Common myeloid progenitor, CD34-positive (primary cell): ENCODE data around the gene NPAS2.

Source experiments
- CTCF ChIA-PET: fragments of 350-600 bp; sonication (Branson Sonifier 250); formaldehyde crosslinking; loops from one replicate; lab custom pipeline; 2021; ENCODE audit warnings: antibody characterized with exemption; lab: Charles Lee
- POLR2A ChIA-PET: fragments of 350-600 bp; sonication (Branson Sonifier 250); formaldehyde crosslinking; loops from one replicate; lab custom pipeline; 2021; ENCODE audit warnings: antibody characterized with exemption; lab: Charles Lee
- DNase-seq, 3 donors: peaks; one replicate each; pipeline versions ENCODE4 v3.0.0 to v3.0.0-alpha.2; 2013
- H3K27ac ChIP-seq, 2 experiments: 1 replicate in 1 of 2; 2 replicates in 1 of 2; pipeline ENCODE4 v1.7.0; 2013; ENCODE audit warnings: inconsistent platforms in 2 of 2, low read length in 2 of 2, mild to moderate bottlenecking in 2 of 2, low read depth in 1 of 2, moderate library complexity in 1 of 2; ENCODE audit not compliant: severe bottlenecking in 2 of 2, insufficient read depth in 1 of 2, poor library complexity in 1 of 2
- H3K27me3 ChIP-seq, 5 experiments: replicated peaks in 2 of 5; 1 replicate in 3 of 5; 2 replicates in 2 of 5; pipeline versions ENCODE4 v1.6.1 to v1.7.0; 2013; ENCODE audit warnings: low read length in 4 of 5, mild to moderate bottlenecking in 2 of 5, moderate library complexity in 2 of 5, inconsistent platforms in 1 of 5; ENCODE audit not compliant: insufficient read depth in 5 of 5, control insufficient read depth in 4 of 5
- H3K36me3 ChIP-seq, 4 experiments: 1 replicate in 2 of 4; 2 replicates in 2 of 4; pipeline versions ENCODE4 v1.6.1 to v1.7.0; 2013; ENCODE audit warnings: low read length in 3 of 4, control low read depth in 1 of 4, mild to moderate bottlenecking in 1 of 4; ENCODE audit not compliant: control insufficient read depth in 4 of 4, insufficient read depth in 4 of 4
- H3K4me1 ChIP-seq, 4 experiments: 1 replicate in 3 of 4; 2 replicates in 1 of 4; pipeline versions ENCODE4 v1.6.1 to v1.7.1; 2013; ENCODE audit warnings: low read length in 3 of 4, mild to moderate bottlenecking in 3 of 4, control low read depth in 1 of 4, inconsistent platforms in 1 of 4, moderate library complexity in 1 of 4; ENCODE audit not compliant: control insufficient read depth in 4 of 4, insufficient read depth in 4 of 4; ENCODE audit errors: control extremely low read depth in 1 of 4
- H3K4me3 ChIP-seq, 7 experiments: 1 replicate in 4 of 7; 2 replicates in 3 of 7; pipeline versions ENCODE4 v1.5.1 to v1.7.0; 2013; ENCODE audit warnings: mild to moderate bottlenecking in 7 of 7, low read length in 6 of 7, moderate library complexity in 6 of 7, inconsistent platforms in 2 of 7, low read depth in 2 of 7, control low read depth in 1 of 7; ENCODE audit not compliant: insufficient read depth in 4 of 7, control insufficient read depth in 1 of 7; ENCODE audit errors: extremely low read depth in 1 of 7
- H3K9me3 ChIP-seq, 5 experiments: 1 replicate in 4 of 5; 2 replicates in 1 of 5; pipeline versions ENCODE4 v1.6.1 to v1.7.1; 2013; ENCODE audit warnings: low read length in 4 of 5, mild to moderate bottlenecking in 2 of 5, inconsistent platforms in 1 of 5, low read depth in 1 of 5, moderate library complexity in 1 of 5; ENCODE audit not compliant: control insufficient read depth in 4 of 5, insufficient read depth in 2 of 5; ENCODE audit errors: control extremely low read depth in 1 of 5
- WGBS: methylation state at CpG from one replicate; pipeline ENCODE4 v1.1.5; 2013; ENCODE audit not compliant: insufficient coverage; 5-methylcytosine and 5-hydroxymethylcytosine counted together

NPAS2 gene

GRCh38 chr2:100880036-100880435, 60.1 kb downstream of the NPAS2 start:
- H3K4me3 ChIP-seq, result no peak overlapping the region
- CTCF ChIA-PET, result no interaction called here
- POLR2A ChIA-PET, result interaction anchor here (0.8 kb wide), 1 partner anchor 100 kb away, joined by 3 read pairs; no protein-coding TSS in a partner anchor
- no peaks in the 10 kb centered on the region for H3K36me3 ChIP-seq
- no peaks in the 10 kb centered on the region for H3K9me3 ChIP-seq
- no peaks in the 10 kb centered on the region for H3K4me1 ChIP-seq
- DNase-seq, result no peak
- H3K27me3 ChIP-seq, result peaks cover 0 to 5% (median 0%) of the 10 kb centered on the region in 5 experiments
- WGBS, result 100% methylated on average over 2 of the region's 5 CpGs
- H3K27ac ChIP-seq, result no peak overlapping the region

GRCh38 chr2:100880730-100881129, 60.8 kb downstream of the NPAS2 start:
- 99% methylated on average over 6 of the region's 7 CpGs for WGBS
- H3K9me3 ChIP-seq, result no peaks in the 10 kb centered on the region
- POLR2A ChIA-PET, result interaction anchor here (0.8 kb wide), 1 partner anchor 100 kb away, joined by 3 read pairs; no protein-coding TSS in a partner anchor
- H3K27me3 ChIP-seq, result peaks cover 0 to 5% (median 0%) of the 10 kb centered on the region in 5 experiments
- no peak for DNase-seq
- H3K36me3 ChIP-seq, result no peaks in the 10 kb centered on the region
- H3K4me3 ChIP-seq, result no peak overlapping the region
- no peak overlapping the region for H3K27ac ChIP-seq
- CTCF ChIA-PET, result no interaction called here
- no peaks in the 10 kb centered on the region for H3K4me1 ChIP-seq

GRCh38 chr2:100882645-100883613, 63.0 kb downstream of the NPAS2 start:
- H3K27me3 ChIP-seq, result peaks cover 0 to 5% (median 0%) of the 10 kb centered on the region in 5 experiments
- no peak overlapping the region for H3K4me3 ChIP-seq
- no peak overlapping the region for H3K27ac ChIP-seq
- H3K36me3 ChIP-seq, result no peaks in the 10 kb centered on the region
- H3K9me3 ChIP-seq, result no peaks in the 10 kb centered on the region
- ChIA-PET POLR2A (no interaction called here), CTCF (no interaction called here)
- H3K4me1 ChIP-seq, result no peaks in the 10 kb centered on the region
- 93% methylated on average over 9 of the region's 11 CpGs for WGBS
- DNase-seq, result no peak

- CTCF ChIA-PET, result no interaction called here
- WGBS, result no CpG with 5 or more reads among the region's 3 CpGs
- POLR2A ChIA-PET, result no interaction called here
Observed at GRCh38 chr2:100884145-100884621, 64.2 kb downstream of the NPAS2 start.

GRCh38 chr2:100886085-100886484, 66.1 kb downstream of the NPAS2 start:
- DNase-seq, result no peak
- H3K27me3 ChIP-seq, result peaks cover 0 to 5% (median 0%) of the 10 kb centered on the region in 5 experiments
- H3K36me3 ChIP-seq, result no peaks in the 10 kb centered on the region
- ChIA-PET POLR2A (no interaction called here), CTCF (no interaction called here)
- 95% methylated on average over 3 of the region's 4 CpGs for WGBS
- no peaks in the 10 kb centered on the region for H3K9me3 ChIP-seq
- H3K4me3 ChIP-seq, result no peak overlapping the region
- H3K27ac ChIP-seq, result no peak overlapping the region
- no peaks in the 10 kb centered on the region for H3K4me1 ChIP-seq

More at GRCh38 chr2:100884145-100884621, 64.2 kb downstream of the NPAS2 start:
- Histone ChIP-seq H3K27ac (no peak overlapping the region), H3K4me1 (no peaks in the 10 kb centered on the region), H3K27me3 (peaks cover 0 to 5% (median 0%) of the 10 kb centered on the region in 5 experiments), H3K4me3 (no peak overlapping the region), H3K36me3 (no peaks in the 10 kb centered on the region), H3K9me3 (no peaks in the 10 kb centered on the region)
- peak in 2 of 3 donors; percentile 8 to 10 for DNase-seq

GRCh38 chr2:100887039-100887578, 67.2 kb downstream of the NPAS2 start:
- H3K4me1 ChIP-seq, result peaks cover 0 to 7% (median 0%) of the 10 kb centered on the region in 4 experiments
- no peak overlapping the region for H3K27ac ChIP-seq
- no peak for DNase-seq
- no peak overlapping the region for H3K4me3 ChIP-seq
- peaks cover 0 to 5% (median 0%) of the 10 kb centered on the region in 5 experiments for H3K27me3 ChIP-seq
- no peaks in the 10 kb centered on the region for H3K36me3 ChIP-seq
- ChIA-PET CTCF (no interaction called here), POLR2A (no interaction called here)
- WGBS, result 100% methylated on average over 9 of the region's 11 CpGs
- H3K9me3 ChIP-seq, result no peaks in the 10 kb centered on the region
